Fibroblast of pulmonary artery (primary cell): ENCODE results near the gene KSR2.

ENCODE experiments used
- DNase-seq: peaks from one replicate; pipeline ENCODE4 v3.0.0-alpha.2; 2010; ENCODE audit warnings: low read depth
- H3K4me3 ChIP-seq: replicated peaks from 2 replicates; pipeline ENCODE4 v1.5.1; 2011; ENCODE audit warnings: low read depth, mild to moderate bottlenecking, control low read depth, low read length, moderate library complexity
- TF ChIP-seq, protein P1 (sequence below): IDR thresholded peaks from 2 replicates; pipeline ENCODE4 v1.5.1; 2011; ENCODE audit warnings: mild to moderate bottlenecking, control low read depth, low read length, inconsistent platforms; ENCODE audit errors: missing control alignments

The KSR2 gene

DNA sequence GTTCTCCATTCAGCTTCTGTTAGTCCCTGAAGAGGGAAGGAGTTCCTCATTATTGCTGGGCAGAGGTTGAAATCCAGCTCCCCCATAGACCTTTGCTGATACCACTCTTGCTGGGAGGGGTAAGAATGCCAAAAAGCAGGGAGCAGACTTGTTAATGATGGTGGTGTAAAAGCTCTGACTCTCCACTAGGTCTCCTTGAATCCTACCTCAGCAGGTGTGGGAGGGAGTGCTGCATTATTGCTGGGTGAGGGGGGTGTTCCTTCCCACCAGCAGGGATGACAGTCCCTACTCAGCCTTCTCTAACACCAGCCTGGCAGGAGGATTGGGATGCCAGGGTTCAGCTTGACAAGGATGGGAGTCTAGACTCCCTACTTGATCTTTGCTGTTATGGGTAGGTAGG, 421.6 kb downstream of the KSR2 start:
- H3K4me3 ChIP-seq = no peak overlapping the region
- TF ChIP-seq, protein P1, sequence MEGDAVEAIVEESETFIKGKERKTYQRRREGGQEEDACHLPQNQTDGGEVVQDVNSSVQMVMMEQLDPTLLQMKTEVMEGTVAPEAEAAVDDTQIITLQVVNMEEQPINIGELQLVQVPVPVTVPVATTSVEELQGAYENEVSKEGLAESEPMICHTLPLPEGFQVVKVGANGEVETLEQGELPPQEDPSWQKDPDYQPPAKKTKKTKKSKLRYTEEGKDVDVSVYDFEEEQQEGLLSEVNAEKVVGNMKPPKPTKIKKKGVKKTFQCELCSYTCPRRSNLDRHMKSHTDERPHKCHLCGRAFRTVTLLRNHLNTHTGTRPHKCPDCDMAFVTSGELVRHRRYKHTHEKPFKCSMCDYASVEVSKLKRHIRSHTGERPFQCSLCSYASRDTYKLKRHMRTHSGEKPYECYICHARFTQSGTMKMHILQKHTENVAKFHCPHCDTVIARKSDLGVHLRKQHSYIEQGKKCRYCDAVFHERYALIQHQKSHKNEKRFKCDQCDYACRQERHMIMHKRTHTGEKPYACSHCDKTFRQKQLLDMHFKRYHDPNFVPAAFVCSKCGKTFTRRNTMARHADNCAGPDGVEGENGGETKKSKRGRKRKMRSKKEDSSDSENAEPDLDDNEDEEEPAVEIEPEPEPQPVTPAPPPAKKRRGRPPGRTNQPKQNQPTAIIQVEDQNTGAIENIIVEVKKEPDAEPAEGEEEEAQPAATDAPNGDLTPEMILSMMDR = no peak

DNA sequence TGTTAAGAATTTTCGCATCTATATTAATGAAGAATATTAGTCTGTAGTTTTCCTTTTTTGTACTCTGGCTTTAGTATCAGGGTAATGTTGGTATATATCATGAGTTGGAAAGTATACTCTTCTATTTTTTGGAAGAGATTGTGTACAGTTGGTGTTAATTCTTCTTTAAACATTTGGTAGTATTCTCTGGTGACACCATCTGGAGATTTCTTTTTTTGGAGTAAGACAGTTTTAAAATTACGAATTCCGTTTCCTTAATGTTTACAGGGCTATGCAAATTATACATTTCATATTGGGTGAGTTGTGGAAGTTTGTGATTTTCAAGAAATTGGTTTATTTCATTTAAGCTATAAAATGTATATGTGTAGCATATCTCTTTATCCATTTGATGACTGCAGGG, 423.6 kb downstream of the KSR2 start:
- DNase-seq = no peak
- no peak overlapping the region for H3K4me3 ChIP-seq
- TF ChIP-seq, protein P1 = no peak

More for the DNA sequence above, 421.6 kb downstream of the KSR2 start:
- DNase-seq = no peak

DNA sequence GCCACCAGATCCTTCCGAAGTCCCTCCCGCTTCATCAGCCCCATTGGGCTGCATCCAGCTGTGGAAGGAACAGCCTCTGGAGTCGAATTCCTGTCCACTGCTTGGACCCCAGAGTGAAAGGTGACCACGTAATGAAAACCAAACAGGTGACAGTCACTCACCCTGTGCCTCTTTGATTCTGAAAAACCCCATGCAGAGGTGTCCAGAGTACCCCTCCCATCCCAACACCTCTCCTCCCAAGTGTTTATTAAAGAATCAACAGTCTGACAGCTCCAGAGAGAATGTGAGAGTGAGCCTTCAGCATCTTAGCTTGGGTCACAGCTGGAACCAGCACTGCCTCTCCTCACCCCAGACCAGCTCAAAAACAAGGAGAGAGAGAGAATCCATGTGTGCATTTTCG, 428.8 kb downstream of the KSR2 start:
- H3K4me3 ChIP-seq = no peak overlapping the region
- DNase-seq = no peak
- TF ChIP-seq, protein P1 = no peak

DNA sequence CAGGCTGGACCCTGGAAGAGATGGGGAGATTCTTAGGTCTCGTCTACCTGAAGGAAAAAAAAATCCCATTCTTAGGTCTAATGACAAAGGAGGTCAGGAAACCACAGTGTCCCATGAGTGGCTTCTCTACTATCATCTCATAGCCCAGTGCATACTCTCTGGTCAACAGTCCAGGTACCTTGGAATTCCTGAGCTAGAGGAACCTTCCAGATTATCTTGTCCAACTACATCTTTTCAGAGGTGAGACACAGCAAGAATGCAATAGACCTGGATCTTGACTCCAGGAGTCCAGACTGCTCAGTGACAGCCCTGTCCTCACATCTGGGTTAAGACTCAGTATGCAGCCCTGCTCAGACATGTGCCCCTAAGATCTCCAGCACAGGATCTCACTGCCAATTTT, 429.9 kb downstream of the KSR2 start:
- DNase-seq = no peak
- TF ChIP-seq, protein P1 = no peak
- H3K4me3 ChIP-seq = no peak overlapping the region

DNA sequence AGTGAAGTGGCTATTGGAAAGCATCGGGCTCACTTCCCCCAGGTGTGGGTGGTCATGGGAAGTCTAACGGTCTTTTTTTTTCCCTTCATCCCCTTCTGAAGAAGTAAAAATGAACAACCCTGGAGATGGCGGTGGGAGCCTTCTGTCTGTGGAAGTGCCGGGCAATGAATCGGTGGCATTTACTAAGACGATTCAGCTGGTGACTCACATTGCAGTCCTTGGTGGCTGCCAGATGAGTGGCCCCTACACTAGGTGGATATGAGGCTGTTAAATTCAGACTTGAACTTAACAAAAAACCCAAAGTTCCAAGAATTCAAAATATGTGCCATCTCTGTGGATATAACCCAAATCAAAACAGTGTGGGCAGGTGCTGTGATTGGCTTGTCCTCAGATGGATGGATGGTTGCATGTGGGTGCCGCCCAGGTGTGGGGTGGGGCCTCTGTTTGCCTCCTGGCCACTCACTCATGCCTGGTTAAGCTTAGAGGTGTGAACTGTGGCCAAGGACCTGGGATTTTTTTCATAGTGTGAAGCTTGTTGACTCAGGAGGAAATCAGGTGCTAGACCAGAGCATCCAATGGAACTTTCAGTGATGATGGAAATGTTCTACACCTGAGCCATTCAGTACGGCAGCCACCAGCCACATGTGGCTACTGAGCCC, 430.6 kb downstream of the KSR2 start:
- TF ChIP-seq, protein P1 = no peak
- DNase-seq = no peak
- no peak overlapping the region for H3K4me3 ChIP-seq

DNA sequence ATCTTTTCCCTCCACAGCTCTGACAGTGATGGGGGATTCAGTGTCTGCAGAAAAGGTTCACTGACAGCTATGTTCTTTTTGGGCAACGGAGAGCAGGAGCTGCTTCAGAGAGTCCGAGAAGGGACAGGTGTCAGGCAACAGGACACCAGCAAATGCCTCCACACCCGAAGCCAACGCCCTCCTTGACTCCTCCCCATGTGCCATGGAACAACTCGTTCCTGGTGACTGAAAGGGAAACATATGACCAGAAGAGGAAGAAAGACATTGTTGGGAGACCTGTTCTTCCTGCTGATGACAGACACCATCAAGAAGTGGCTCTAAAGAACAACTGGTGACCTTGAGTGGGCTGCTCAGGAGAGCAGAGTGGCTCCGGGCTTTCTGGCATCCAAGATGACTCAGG, 435.1 kb downstream of the KSR2 start:
- no peak overlapping the region for H3K4me3 ChIP-seq
- no peak for DNase-seq
- TF ChIP-seq, protein P1 = no peak

DNA sequence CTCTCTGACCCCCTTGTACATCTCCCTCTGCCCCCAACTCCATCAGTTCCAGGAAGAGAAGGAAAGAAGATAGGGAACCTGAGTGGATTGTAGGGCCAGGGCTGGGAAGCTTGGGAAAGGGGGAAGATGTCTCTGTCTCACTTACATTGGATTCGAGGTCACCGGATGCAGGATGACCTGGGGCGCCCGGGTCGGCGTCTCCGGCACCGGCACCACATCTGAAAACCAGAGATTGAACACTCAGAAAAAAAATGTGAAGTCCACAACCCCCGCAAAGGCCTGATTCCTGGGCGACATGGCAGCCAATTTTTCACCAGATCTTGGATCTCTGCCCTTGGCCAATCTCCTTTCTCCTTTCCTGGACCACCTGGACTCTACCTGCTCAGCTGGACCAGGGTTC, 438.0 kb downstream of the KSR2 start:
- no peak for DNase-seq
- TF ChIP-seq, protein P1 = no peak
- H3K4me3 ChIP-seq = no peak overlapping the region
